ENCODE data around the gene EZH1. TPM values are rescaled to one million over a fixed set of nuclear protein-coding genes. Genes with fewer than 3 reads are reported as not detected.

Gene EZH1
- total RNA-seq, 1 experiment from 2014 or later, result 22.8 TPM

DNA sequence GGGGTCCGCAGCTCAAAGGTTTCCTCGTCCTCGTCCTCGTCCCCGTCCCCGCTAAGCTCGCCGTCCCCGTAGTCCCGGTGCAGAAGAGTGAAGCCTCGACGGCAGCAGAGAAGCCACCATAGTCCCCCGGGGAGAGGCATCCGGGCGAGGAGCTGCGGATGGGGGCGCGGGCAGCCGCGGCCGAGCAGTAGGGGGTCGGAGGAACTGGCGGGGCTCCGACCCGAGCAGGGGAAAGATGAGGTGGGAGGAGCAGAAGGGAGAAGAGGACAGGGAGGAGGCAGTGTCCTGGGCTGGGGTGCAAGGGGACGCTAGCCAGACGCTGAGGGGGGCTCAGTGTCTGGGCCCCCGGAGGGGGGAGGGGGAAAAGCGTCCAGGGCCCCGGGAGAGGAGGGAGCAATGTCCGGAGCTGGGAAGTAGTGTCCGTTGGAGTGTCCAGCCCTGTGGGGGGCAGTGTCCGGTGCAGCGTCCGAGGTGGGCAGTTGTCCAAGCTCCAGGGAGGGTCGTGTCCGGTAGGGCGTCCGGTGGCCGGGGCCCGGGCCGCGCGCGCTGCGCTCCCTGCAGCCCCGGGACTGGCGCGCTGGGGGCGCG is 68.3 kb downstream of the EZH1 start, which contains the start of gene PLEKHH3:
Gene PLEKHH3 (minus strand): TSS at position 571 of the 588 bp plus-strand sequence. CDS start 431 bp downstream, at position 140.
- H3K27me3 ChIP-seq (ENCODE audit: insufficient read depth, low read depth), result no peaks in the 10 kb centered on the region
- TF ChIP-seq, protein P1, sequence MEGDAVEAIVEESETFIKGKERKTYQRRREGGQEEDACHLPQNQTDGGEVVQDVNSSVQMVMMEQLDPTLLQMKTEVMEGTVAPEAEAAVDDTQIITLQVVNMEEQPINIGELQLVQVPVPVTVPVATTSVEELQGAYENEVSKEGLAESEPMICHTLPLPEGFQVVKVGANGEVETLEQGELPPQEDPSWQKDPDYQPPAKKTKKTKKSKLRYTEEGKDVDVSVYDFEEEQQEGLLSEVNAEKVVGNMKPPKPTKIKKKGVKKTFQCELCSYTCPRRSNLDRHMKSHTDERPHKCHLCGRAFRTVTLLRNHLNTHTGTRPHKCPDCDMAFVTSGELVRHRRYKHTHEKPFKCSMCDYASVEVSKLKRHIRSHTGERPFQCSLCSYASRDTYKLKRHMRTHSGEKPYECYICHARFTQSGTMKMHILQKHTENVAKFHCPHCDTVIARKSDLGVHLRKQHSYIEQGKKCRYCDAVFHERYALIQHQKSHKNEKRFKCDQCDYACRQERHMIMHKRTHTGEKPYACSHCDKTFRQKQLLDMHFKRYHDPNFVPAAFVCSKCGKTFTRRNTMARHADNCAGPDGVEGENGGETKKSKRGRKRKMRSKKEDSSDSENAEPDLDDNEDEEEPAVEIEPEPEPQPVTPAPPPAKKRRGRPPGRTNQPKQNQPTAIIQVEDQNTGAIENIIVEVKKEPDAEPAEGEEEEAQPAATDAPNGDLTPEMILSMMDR (conservative IDR thresholded peaks at IDR 0.05), result 0 out of 2 replicates have a peak, but pooled peaks have one; percentile 15
- TF ChIP-seq EZH2 (IDR thresholded peaks at IDR 0.05; ENCODE audit: low read depth), result no peak
- no peaks in the 10 kb centered on the region for H3K9me3 ChIP-seq (ENCODE audit: insufficient read depth, low read depth)
- BruUV-seq (replicated peaks), result no TSS peak
- CTCF ChIA-PET, result interaction anchor here (0.6 to 2.4 kb wide), 5 partner anchors 9 to 98 kb away, joined by 3 to 5 read pairs (median 5); no protein-coding TSS in a partner anchor
- H3K4me1 ChIP-seq (replicated peaks; ENCODE audit: insufficient read depth), result peaks cover 43% of the 10 kb centered on the region
- peak within 1 kb of the TSS; percentile 93 for H3K4me2 ChIP-seq
- H3K4me3 ChIP-seq, result peak within 1 kb of the TSS; percentile 95
- peak within 1 kb of the TSS; percentile 61 for H3K27ac ChIP-seq
- H3K36me3 ChIP-seq (ENCODE audit: low read depth), result no peaks in the 10 kb centered on the region
- DNase-seq, result no peak
- no peaks in the 10 kb centered on the region for H4K20me1 ChIP-seq (ENCODE audit: insufficient read depth)
- peak within 1 kb of the TSS; percentile 94 for H2AFZ ChIP-seq
- intact Hi-C loops (cut with micrococcal nuclease; ENCODE audit: unreplicated experiment), result loop anchor here (1.0 to 5.0 kb wide), 3 partner anchors 67 to 349 kb away; partner anchors contain the start of genes CAVIN1, RETREG3 and TUBG1
- peaks cover 32% of the 10 kb centered on the region for H3K79me2 ChIP-seq (ENCODE audit: low read depth)
- POLR2A ChIA-PET (ENCODE audit: unreplicated experiment), result interaction anchor here (0.5 to 0.7 kb wide), 3 partner anchors 100 to 876 kb away, joined by 3 to 10 read pairs (median 7); no protein-coding TSS in a partner anchor
- H3K9me2 ChIP-seq (ENCODE audit: insufficient read depth), result no peaks in the 10 kb centered on the region
- H3F3A ChIP-seq (ENCODE audit: insufficient read depth, low read depth), result peaks cover 30% of the 10 kb centered on the region

DNA sequence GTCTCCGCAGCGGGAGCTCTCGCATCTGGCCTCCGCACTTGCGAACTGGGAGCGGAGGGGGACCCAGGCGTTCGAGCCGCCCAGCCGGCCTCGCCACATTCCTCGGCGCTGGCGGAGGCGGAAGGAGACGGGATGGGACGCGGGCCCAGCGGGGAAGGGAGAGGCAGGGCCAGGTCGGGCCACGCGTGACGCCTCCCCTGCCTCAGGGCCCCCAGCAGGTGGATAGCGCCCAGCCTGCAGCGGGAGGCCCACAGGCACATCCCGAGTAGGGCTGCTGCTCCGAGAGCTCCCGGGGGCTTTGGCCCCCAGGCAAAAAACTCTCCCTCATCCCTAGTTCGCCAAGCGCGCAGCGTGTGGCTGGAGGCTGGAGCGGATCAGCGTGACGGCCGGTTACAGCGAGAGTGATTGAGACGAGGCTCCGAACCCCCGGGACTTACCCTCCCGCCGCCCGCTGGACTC is 68.8 kb downstream of the EZH1 start:
- CTCF ChIA-PET, result interaction anchor here (1.5 to 2.4 kb wide), 3 partner anchors 8 to 97 kb away, joined by 5 read pairs; no protein-coding TSS in a partner anchor
- H3K4me2 ChIP-seq, result peak overlapping the region; percentile 93
- no peaks in the 10 kb centered on the region for H4K20me1 ChIP-seq (ENCODE audit: insufficient read depth)
- POLR2A ChIA-PET (ENCODE audit: unreplicated experiment), result interaction anchor here (0.6 kb wide), 1 partner anchor 159 kb away, joined by 10 read pairs; no protein-coding TSS in a partner anchor
- peak overlapping the region; percentile 95 for H3K4me3 ChIP-seq
- peaks cover 32% of the 10 kb centered on the region for H3K79me2 ChIP-seq (ENCODE audit: low read depth)
- BruUV-seq (replicated peaks), result TSS peak; percentile 23
- peak overlapping the region; percentile 94 for H2AFZ ChIP-seq
- TF ChIP-seq, protein P1 (conservative IDR thresholded peaks at IDR 0.05), result no peak
- TF ChIP-seq EZH2 (IDR thresholded peaks at IDR 0.05; ENCODE audit: low read depth), result no peak
- H3K36me3 ChIP-seq (ENCODE audit: low read depth), result no peaks in the 10 kb centered on the region
- H3K27ac ChIP-seq, result no peak overlapping the region; the same call in 1 of the 2 replicates
- intact Hi-C loops (cut with micrococcal nuclease; ENCODE audit: unreplicated experiment), result loop anchor here (5.0 kb wide), 2 partner anchors 254 to 349 kb away; partner anchors contain the start of gene CAVIN1
- peaks cover 43% of the 10 kb centered on the region for H3K4me1 ChIP-seq (replicated peaks; ENCODE audit: insufficient read depth)
- no peaks in the 10 kb centered on the region for H3K27me3 ChIP-seq (ENCODE audit: insufficient read depth, low read depth)
- peak in 1 of 2 experiments; percentile 58 for DNase-seq
- H3K9me3 ChIP-seq (ENCODE audit: insufficient read depth, low read depth), result no peaks in the 10 kb centered on the region
- H3F3A ChIP-seq (ENCODE audit: insufficient read depth, low read depth), result peaks cover 28% of the 10 kb centered on the region
- H3K9me2 ChIP-seq (ENCODE audit: insufficient read depth), result no peaks in the 10 kb centered on the region

DNA sequence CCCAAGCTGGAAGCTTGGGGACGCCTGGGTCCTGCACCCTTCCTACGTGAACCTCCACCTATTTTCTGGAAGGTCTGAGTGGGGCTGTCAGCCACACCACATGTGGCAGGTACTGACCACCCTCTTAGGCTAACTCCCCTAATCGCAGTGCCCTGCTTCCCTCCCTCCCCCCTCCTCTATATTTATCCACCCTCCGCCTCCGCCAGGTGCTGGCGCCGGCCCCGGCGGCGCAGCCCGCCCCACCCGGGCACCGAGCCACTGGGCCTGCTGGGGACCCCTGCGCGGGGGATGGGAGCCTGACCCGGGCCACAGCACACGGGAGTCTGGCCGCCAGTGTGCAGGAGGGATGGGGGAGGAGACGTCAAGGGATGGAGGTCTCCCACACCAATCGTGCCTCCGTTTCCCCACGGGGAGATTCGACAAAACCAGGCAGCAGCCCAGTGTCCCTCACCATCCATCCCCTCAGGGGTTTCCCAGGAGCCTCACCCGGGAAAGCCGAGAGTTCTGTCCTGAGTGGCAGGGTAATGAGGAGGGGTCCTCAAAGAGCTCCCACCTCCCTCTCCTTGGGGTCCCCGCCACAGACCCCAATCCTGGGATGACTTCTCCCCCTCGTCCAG is 69.4 kb downstream of the EZH1 start:
- Histone ChIP-seq H3K27me3 (ENCODE audit: insufficient read depth, low read depth) (no peaks in the 10 kb centered on the region), H4K20me1 (ENCODE audit: insufficient read depth) (no peaks in the 10 kb centered on the region), H2AFZ (no peak overlapping the region), H3K36me3 (ENCODE audit: low read depth) (no peaks in the 10 kb centered on the region), H3K79me2 (ENCODE audit: low read depth) (peaks cover 32% of the 10 kb centered on the region), H3K27ac (no peak overlapping the region), H3K4me1 (replicated peaks; ENCODE audit: insufficient read depth) (peaks cover 43% of the 10 kb centered on the region), H3K9me2 (ENCODE audit: insufficient read depth) (no peaks in the 10 kb centered on the region), H3K9me3 (ENCODE audit: insufficient read depth, low read depth) (no peaks in the 10 kb centered on the region), H3F3A (ENCODE audit: insufficient read depth, low read depth) (peaks cover 25% of the 10 kb centered on the region), H3K4me3 (peak overlapping the region; percentile 95), H3K4me2 (peak overlapping the region; percentile 93)
- CTCF ChIA-PET, result interaction anchor here (2.4 kb wide), 1 partner anchor 57 kb away, joined by 5 read pairs; no protein-coding TSS in a partner anchor
- POLR2A ChIA-PET (ENCODE audit: unreplicated experiment), result no interaction called here
- BruUV-seq (replicated peaks), result no TSS peak
- DNase-seq, result no peak
- intact Hi-C loops (cut with micrococcal nuclease; ENCODE audit: unreplicated experiment), result loop anchor here (5.0 kb wide), 2 partner anchors 253 to 348 kb away; partner anchors contain the start of gene CAVIN1
- TF ChIP-seq, protein P1 (conservative IDR thresholded peaks at IDR 0.05), result no peak
- TF ChIP-seq EZH2 (IDR thresholded peaks at IDR 0.05; ENCODE audit: low read depth), result no peak

Measured in PC-9 (cell line).